Right lobe of liver (tissue), 6 donors: ENCODE data around the gene RDH13. TPM values are rescaled to one million over a fixed set of nuclear protein-coding genes. Genes with fewer than 3 reads are reported as not detected.
A peak's percentile ranks its signal among the peaks of the same experiment; 100 is the strongest.

ENCODE experiments used
- ATAC-seq, 4 donors: fragments of 200-7000 bp; cut with Tn5 transposase; one replicate each; pipeline ENCODE4 v1.9.1; 2020; ENCODE audit warnings: mild to moderate bottlenecking in 4 of 4, moderate library complexity in 4 of 4
- DNase-seq, 3 donors: peaks; one replicate each; pipeline ENCODE4 v3.0.0-alpha.2; 2020
- H3K27ac ChIP-seq, 3 donors: fragments of 200-600 bp; one replicate each; pipeline ENCODE4 v1.8.0; 2022
- H3K27me3 ChIP-seq, 2 donors: fragments of 200-600 bp; one replicate each; pipeline ENCODE4 v1.8.0; 2022
- H3K36me3 ChIP-seq, 4 donors: fragments of 200-600 bp; sonication (generic) in 1 of 4; one replicate each; pipeline versions ENCODE4 v1.5.1 to v1.8.0; 2017 to 2022; ENCODE audit warnings: control low read depth in 1 of 4
- H3K4me1 ChIP-seq, 4 donors: fragments of 200-600 bp; sonication (generic) in 1 of 4; one replicate each; pipeline versions ENCODE4 v1.5.1 to v1.8.0; 2017 to 2022; ENCODE audit warnings: control low read depth in 1 of 4
- H3K4me3 ChIP-seq, 3 donors: fragments of 200-600 bp; one replicate each; pipeline ENCODE4 v1.8.0; 2022
- H3K9me3 ChIP-seq, 4 donors: fragments of 200-600 bp; sonication (generic) in 1 of 4; one replicate each; pipeline versions ENCODE4 v1.5.1 to v1.8.0; 2017 to 2022; ENCODE audit warnings: control low read depth in 1 of 4
- CTCF ChIP-seq, 4 donors: fragments of 200-600 bp in 3 of 4; fragments of 450-650 bp in 1 of 4; IDR thresholded peaks; one replicate each; pipeline versions ENCODE4 v1.5.1 to v1.8.0; 2016 to 2022; ENCODE audit warnings: antibody characterized with exemption in 4 of 4, mild to moderate bottlenecking in 2 of 4
- POLR2A ChIP-seq: fragments of 450-650 bp; IDR thresholded peaks from one replicate; pipeline ENCODE4 v1.6.1; 2017; ENCODE audit warnings: antibody characterized with exemption, mild to moderate bottlenecking
- WGBS: methylation state at CpG from one replicate; pipeline ENCODE4 v1.1.6; 2018; ENCODE audit warnings: low coverage, low lambda C conversion rate; ENCODE audit not compliant: insufficient coverage; ENCODE audit errors: missing lambda C conversion rate; 5-methylcytosine and 5-hydroxymethylcytosine counted together
- intact Hi-C, 2 donors: fragments of 100-400 bp; cut with DNase I; formaldehyde crosslinking; loops; one replicate each; pipeline versions ENCODE4 v1.11.2 to v1.14.1; 2022
- total RNA-seq, 6 experiments: library from RNA; depleted of rRNA in 2 of 6; stranded (reverse); fragments of >200 nt in 2 of 6; fragmentation: NEBNext Ultra II Directional in 3 of 6; extraction: Animal tissue kit (Norgen Biotek cat#: 25700) in 3 of 6; gene quantifications; one replicate each; pipeline versions ENCODE4 v1.1.0 to v1.2.4, GENCODE V29; 2016 to 2023
- donor health status: DM: no; HTN: yes; CAD: no.
- donor health status: DM: no; HTN: no; CAD: no.
- donor health status: DM: no; HTN: no; CAD: no.
- donor health status: DM: no; HTN: yes; CAD: no.
- donor health status: DM: no; HTN: yes; CAD: no.

The RDH13 gene
- total RNA-seq, 6 experiments from 2014 or later: 7.7 to 16.8 (median 12.1) TPM

- no peaks in the 10 kb centered on the region for H3K9me3 ChIP-seq
- no peak for ATAC-seq
- H3K27me3 ChIP-seq: no peaks in the 10 kb centered on the region
- no peaks in the 10 kb centered on the region for H3K4me1 ChIP-seq
- no peak overlapping the region for H3K4me3 ChIP-seq
- no peaks in the 10 kb centered on the region for H3K36me3 ChIP-seq
- H3K27ac ChIP-seq: no peak overlapping the region
- WGBS: 70% methylated on average over 8 of the region's 15 CpGs
- TF ChIP-seq POLR2A: no peak
- no peak for TF ChIP-seq CTCF (IDR thresholded peaks at IDR 0.05)
- no peak for DNase-seq
- intact Hi-C loops: no loop called here
Measured at GRCh38 chr19:55018216-55018615, 44.7 kb downstream of the RDH13 start.

- Histone ChIP-seq H3K27ac (no peak overlapping the region), H3K36me3 (no peaks in the 10 kb centered on the region), H3K4me3 (no peak overlapping the region), H3K9me3 (no peaks in the 10 kb centered on the region), H3K4me1 (no peaks in the 10 kb centered on the region), H3K27me3 (no peaks in the 10 kb centered on the region)
- ATAC-seq (no peak), DNase-seq (no peak)
- TF ChIP-seq POLR2A (no peak), CTCF (IDR thresholded peaks at IDR 0.05) (no peak)
- intact Hi-C loops: no loop called here
- WGBS: 76% methylated on average over 2 of the region's 3 CpGs
Measured at GRCh38 chr19:55016017-55016416, 46.9 kb downstream of the RDH13 start.

- DNase-seq (no peak), ATAC-seq (peak in 3 of 4 donors; percentile 7 to 44 (median 28))
- H3K4me1 ChIP-seq: no peaks in the 10 kb centered on the region
- H3K27ac ChIP-seq: no peak overlapping the region
- no peaks in the 10 kb centered on the region for H3K9me3 ChIP-seq
- TF ChIP-seq POLR2A (no peak), CTCF (IDR thresholded peaks at IDR 0.05) (no peak)
- H3K36me3 ChIP-seq: no peaks in the 10 kb centered on the region
- no peak overlapping the region for H3K4me3 ChIP-seq
- intact Hi-C loops: no loop called here
- no peaks in the 10 kb centered on the region for H3K27me3 ChIP-seq
- 40% methylated on average over 2 of the region's 5 CpGs for WGBS
Measured at GRCh38 chr19:55015126-55015525, 47.8 kb downstream of the RDH13 start.

- H3K27ac ChIP-seq: no peak overlapping the region
- intact Hi-C loops: no loop called here
- ATAC-seq (peak; percentile 79 to 92 (median 90)), DNase-seq (peak; percentile 35 to 64 (median 54))
- no peaks in the 10 kb centered on the region for H3K4me1 ChIP-seq
- no peak for TF ChIP-seq POLR2A
- no peaks in the 10 kb centered on the region for H3K36me3 ChIP-seq
- WGBS: 52% methylated on average over 8 of the region's 22 CpGs
- no peak overlapping the region for H3K4me3 ChIP-seq
- no peaks in the 10 kb centered on the region for H3K9me3 ChIP-seq
- no peaks in the 10 kb centered on the region for H3K27me3 ChIP-seq
Measured at GRCh38 chr19:55014714-55015113, 48.2 kb downstream of the RDH13 start.

DNA sequence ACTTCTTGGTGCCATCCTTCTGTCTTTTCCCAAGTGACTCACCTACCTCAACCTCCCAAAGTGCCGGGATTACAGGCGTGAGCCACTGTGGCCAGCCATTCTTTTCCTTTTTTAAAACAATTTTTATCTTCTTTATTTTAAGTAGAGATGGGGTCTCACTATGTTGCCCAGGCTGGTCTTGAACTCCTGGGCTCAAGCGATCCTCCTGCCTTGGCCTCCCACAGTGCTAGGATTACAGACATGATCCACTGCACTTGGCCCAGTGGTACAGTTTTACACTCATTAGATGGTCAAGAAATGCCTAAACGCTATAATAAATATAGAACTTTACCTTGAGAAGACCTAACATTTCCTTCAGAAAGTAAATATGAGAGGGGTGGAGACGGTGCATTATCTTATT, 49.4 kb downstream of the RDH13 start:
- Histone ChIP-seq H3K27ac (no peak overlapping the region), H3K27me3 (no peaks in the 10 kb centered on the region), H3K36me3 (no peaks in the 10 kb centered on the region), H3K9me3 (no peaks in the 10 kb centered on the region), H3K4me1 (no peaks in the 10 kb centered on the region), H3K4me3 (no peak overlapping the region)
- TF ChIP-seq CTCF (IDR thresholded peaks at IDR 0.05) (no peak), POLR2A (no peak)
- no peak for DNase-seq
- WGBS: 61% methylated on average over 5 of the region's 5 CpGs
- intact Hi-C loops: no loop called here
- ATAC-seq: no peak
